Skeletal muscle satellite cell (primary cell): Measurements from ENCODE around the gene KLHL3.

Source experiments
- H3K27me3 ChIP-seq: 2 replicates; pipeline ENCODE4 v1.7.0; 2013; ENCODE audit warnings: low read length; ENCODE audit not compliant: control insufficient read depth, insufficient read depth
- H3K36me3 ChIP-seq: 2 replicates; pipeline ENCODE4 v1.7.0; 2013; ENCODE audit warnings: mild to moderate bottlenecking, control low read depth, low read length; ENCODE audit not compliant: insufficient read depth
- H3K4me1 ChIP-seq: 2 replicates; pipeline ENCODE4 v1.7.0; 2013; ENCODE audit warnings: low read length; ENCODE audit not compliant: control insufficient read depth, insufficient read depth
- H3K4me2 ChIP-seq: 2 replicates; pipeline ENCODE4 v1.7.0; 2013; ENCODE audit warnings: mild to moderate bottlenecking, low read length
- H3K4me3 ChIP-seq: 2 replicates; pipeline ENCODE4 v1.7.0; 2013; ENCODE audit warnings: low read length
- H3K9ac ChIP-seq: 2 replicates; pipeline ENCODE4 v1.7.0; 2013; ENCODE audit warnings: mild to moderate bottlenecking, low read depth, low read length, moderate library complexity
- H3K9me3 ChIP-seq: replicated peaks from 2 replicates; pipeline ENCODE4 v1.7.0; 2013; ENCODE audit warnings: mild to moderate bottlenecking, control low read depth, low read length

KLHL3 gene

DNA sequence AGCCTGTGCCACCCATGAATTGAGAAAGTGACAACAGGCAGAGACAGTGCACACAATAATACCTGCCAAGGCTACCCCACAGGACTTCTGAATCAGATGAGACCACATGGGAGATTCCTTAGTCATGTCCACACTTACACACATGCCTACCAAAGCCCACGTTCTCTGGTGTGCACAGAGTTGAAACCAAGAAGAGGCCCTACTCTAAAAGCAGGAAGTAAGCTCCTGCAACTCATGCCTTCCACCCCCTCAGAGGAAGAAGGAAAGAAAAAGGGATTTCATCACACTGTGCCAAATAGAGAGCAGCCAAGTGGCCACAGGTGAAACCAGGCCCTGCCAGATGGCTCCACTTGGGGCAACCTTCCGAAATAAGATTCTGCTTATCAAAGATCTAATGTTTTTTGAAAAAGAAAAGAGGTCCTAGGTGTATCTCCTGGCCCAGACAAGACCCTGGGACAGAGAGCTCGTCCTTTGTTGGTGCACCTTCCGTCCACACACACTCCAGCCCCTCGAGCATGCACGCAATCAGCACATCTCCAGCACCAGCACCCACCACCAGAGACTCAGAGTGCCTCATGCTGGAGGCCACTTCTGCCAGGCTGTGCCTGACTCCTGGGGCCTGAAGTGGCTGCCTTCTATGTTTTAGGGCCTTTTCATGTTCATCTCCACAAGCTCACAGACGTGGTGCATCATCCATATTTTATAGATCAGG lies 122.2 kb downstream of the KLHL3 start:
- no peaks in the 10 kb centered on the region for H3K36me3 ChIP-seq
- no peak overlapping the region for H3K4me3 ChIP-seq
- no peaks in the 10 kb centered on the region for H3K9me3 ChIP-seq
- peaks cover 44% of the 10 kb centered on the region for H3K4me1 ChIP-seq
- no peak overlapping the region for H3K4me2 ChIP-seq
- H3K27me3 ChIP-seq = no peaks in the 10 kb centered on the region
- H3K9ac ChIP-seq = no peak overlapping the region

- Histone ChIP-seq H3K4me1 (peaks cover 38% of the 10 kb centered on the region), H3K9me3 (no peaks in the 10 kb centered on the region), H3K4me2 (no peak overlapping the region), H3K9ac (no peak overlapping the region), H3K4me3 (no peak overlapping the region), H3K27me3 (no peaks in the 10 kb centered on the region), H3K36me3 (no peaks in the 10 kb centered on the region)
These were observed 123.3 kb downstream of the KLHL3 start for GRCh38 chr5:137612576-137612975.

GRCh38 chr5:137611794-137612435 lies 124.0 kb downstream of the KLHL3 start:
- no peaks in the 10 kb centered on the region for H3K27me3 ChIP-seq
- no peaks in the 10 kb centered on the region for H3K36me3 ChIP-seq
- peaks cover 32% of the 10 kb centered on the region for H3K4me1 ChIP-seq
- H3K9me3 ChIP-seq = no peaks in the 10 kb centered on the region
- H3K9ac ChIP-seq = no peak overlapping the region
- no peak overlapping the region for H3K4me3 ChIP-seq
- no peak overlapping the region for H3K4me2 ChIP-seq

DNA sequence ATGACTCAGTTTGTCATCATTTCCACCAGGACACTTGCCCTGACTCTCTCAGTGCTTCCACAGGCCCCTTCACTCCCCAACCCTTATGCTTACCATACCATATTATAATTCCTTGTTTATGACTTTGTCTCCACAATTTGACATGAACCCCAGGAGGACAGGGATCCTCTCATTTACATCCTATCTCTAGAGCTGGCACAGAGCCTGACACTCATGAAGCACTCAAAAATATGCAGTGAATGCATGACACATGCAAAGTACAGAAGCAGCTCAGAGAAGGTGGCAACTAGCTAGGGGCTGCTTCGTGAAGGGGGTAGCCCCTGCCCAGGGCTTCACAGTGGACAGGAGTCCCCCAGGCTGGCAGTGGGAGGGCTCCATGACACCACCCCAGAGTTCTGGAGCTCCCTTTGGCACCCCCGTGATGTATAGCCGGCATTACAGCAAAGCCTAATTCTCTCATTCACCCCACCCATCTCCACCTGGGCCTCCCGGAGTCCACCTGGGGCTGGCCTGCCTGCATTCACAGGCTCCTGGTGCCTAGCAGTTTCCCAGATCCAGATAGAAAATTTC lies 124.8 kb downstream of the KLHL3 start:
- Histone ChIP-seq H3K4me2 (no peak overlapping the region), H3K9me3 (no peaks in the 10 kb centered on the region), H3K27me3 (no peaks in the 10 kb centered on the region), H3K36me3 (no peaks in the 10 kb centered on the region), H3K4me3 (no peak overlapping the region), H3K9ac (no peak overlapping the region), H3K4me1 (peaks cover 32% of the 10 kb centered on the region)

GRCh38 chr5:137610598-137610997 lies 125.3 kb downstream of the KLHL3 start:
- no peaks in the 10 kb centered on the region for H3K36me3 ChIP-seq
- no peaks in the 10 kb centered on the region for H3K9me3 ChIP-seq
- peaks cover 32% of the 10 kb centered on the region for H3K4me1 ChIP-seq
- H3K9ac ChIP-seq = no peak overlapping the region
- H3K27me3 ChIP-seq = no peaks in the 10 kb centered on the region
- no peak overlapping the region for H3K4me3 ChIP-seq
- H3K4me2 ChIP-seq = no peak overlapping the region

- peaks cover 7% of the 10 kb centered on the region for H3K27me3 ChIP-seq
- no peak overlapping the region for H3K4me3 ChIP-seq
- H3K36me3 ChIP-seq = no peaks in the 10 kb centered on the region
- H3K9me3 ChIP-seq = no peaks in the 10 kb centered on the region
- H3K4me1 ChIP-seq = peaks cover 39% of the 10 kb centered on the region
- H3K4me2 ChIP-seq = no peak overlapping the region
- no peak overlapping the region for H3K9ac ChIP-seq
These were observed 126.8 kb downstream of the KLHL3 start for GRCh38 chr5:137609127-137609526.

GRCh38 chr5:137607771-137608170 lies 128.1 kb downstream of the KLHL3 start:
- peaks cover 32% of the 10 kb centered on the region for H3K4me1 ChIP-seq
- H3K4me3 ChIP-seq = no peak overlapping the region
- H3K4me2 ChIP-seq = no peak overlapping the region
- no peaks in the 10 kb centered on the region for H3K9me3 ChIP-seq
- H3K27me3 ChIP-seq = peaks cover 14% of the 10 kb centered on the region
- H3K36me3 ChIP-seq = no peaks in the 10 kb centered on the region
- H3K9ac ChIP-seq = no peak overlapping the region

DNA sequence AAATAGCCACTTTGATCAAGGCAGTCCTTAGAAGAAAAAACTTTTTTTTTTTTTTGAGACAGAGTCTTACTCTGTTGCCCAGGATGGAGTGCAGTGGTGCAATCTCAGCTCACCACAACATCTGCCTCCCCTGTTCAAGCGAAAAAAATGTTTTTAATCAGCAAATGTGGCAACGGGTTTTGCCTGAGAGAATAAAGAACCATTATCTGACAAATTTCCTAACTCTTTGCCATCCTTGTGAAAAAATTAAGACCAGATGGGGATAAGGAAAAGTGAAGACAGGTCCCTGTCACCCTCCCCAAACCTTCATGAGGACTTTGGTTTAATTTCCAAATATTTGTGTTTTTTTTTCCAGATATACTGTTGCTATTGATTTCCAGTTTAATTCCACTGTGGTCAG lies 129.5 kb downstream of the KLHL3 start:
- H3K27me3 ChIP-seq = peaks cover 24% of the 10 kb centered on the region
- no peaks in the 10 kb centered on the region for H3K9me3 ChIP-seq
- no peak overlapping the region for H3K4me3 ChIP-seq
- H3K36me3 ChIP-seq = no peaks in the 10 kb centered on the region
- no peak overlapping the region for H3K9ac ChIP-seq
- H3K4me2 ChIP-seq = no peak overlapping the region
- peaks cover 32% of the 10 kb centered on the region for H3K4me1 ChIP-seq

- no peaks in the 10 kb centered on the region for H3K36me3 ChIP-seq
- peaks cover 24% of the 10 kb centered on the region for H3K4me1 ChIP-seq
- H3K4me3 ChIP-seq = no peak overlapping the region
- no peak overlapping the region for H3K9ac ChIP-seq
- no peaks in the 10 kb centered on the region for H3K9me3 ChIP-seq
- H3K27me3 ChIP-seq = peaks cover 29% of the 10 kb centered on the region
- H3K4me2 ChIP-seq = no peak overlapping the region
These were observed 130.5 kb downstream of the KLHL3 start for GRCh38 chr5:137605411-137605810.

- Histone ChIP-seq H3K9me3 (no peaks in the 10 kb centered on the region), H3K27me3 (peaks cover 38% of the 10 kb centered on the region), H3K9ac (no peak overlapping the region), H3K4me3 (no peak overlapping the region), H3K4me1 (peaks cover 19% of the 10 kb centered on the region), H3K4me2 (no peak overlapping the region), H3K36me3 (no peaks in the 10 kb centered on the region)
These were observed 131.4 kb downstream of the KLHL3 start for GRCh38 chr5:137604348-137605095.

DNA sequence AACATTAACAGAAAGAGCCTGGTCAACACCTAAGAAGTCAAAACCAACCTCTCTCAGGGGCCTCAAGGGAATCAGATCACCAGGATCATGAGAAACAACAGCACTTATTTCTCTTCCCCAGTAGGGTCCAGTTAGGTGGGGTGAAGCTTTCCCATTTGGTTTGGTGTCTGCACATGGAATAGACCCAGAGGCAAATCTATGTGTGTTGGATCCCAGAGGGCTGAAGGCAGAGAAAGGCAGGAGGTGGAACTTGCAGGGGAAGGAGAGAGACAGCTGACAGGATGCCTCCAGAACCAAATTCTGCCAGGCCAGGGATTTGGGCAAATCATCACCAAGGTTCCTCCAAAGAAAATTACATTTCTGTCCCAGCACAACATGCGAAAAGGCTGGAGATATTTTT lies 132.0 kb downstream of the KLHL3 start:
- Histone ChIP-seq H3K9ac (no peak overlapping the region), H3K36me3 (no peaks in the 10 kb centered on the region), H3K4me2 (no peak overlapping the region), H3K27me3 (peaks cover 44% of the 10 kb centered on the region), H3K4me3 (no peak overlapping the region), H3K4me1 (peaks cover 14% of the 10 kb centered on the region), H3K9me3 (no peaks in the 10 kb centered on the region)
